HG03095 (cell line): Measurements from ENCODE around the gene PRKCZ.

ENCODE experiments used
- ATAC-seq: cut with Tn5 transposase; IDR thresholded peaks from one replicate; pipeline ENCODE4 v1.9.1; 2021; ENCODE audit warnings: moderate library complexity; ENCODE audit not compliant: unreplicated experiment

PRKCZ gene

GRCh38 chr1:2203671-2204414 lies 153.6 kb downstream of the PRKCZ start:
- ATAC-seq = no peak

- no peak for ATAC-seq
Measured at GRCh38 chr1:2204415-2205190, 154.4 kb downstream of the PRKCZ start.

GRCh38 chr1:2205191-2205952 lies 155.2 kb downstream of the PRKCZ start:
- peak; percentile 44 for ATAC-seq

- ATAC-seq = no peak
Measured at GRCh38 chr1:2206813-2207487, 156.7 kb downstream of the PRKCZ start.

- ATAC-seq = no peak
Measured at GRCh38 chr1:2208309-2209239, 158.4 kb downstream of the PRKCZ start.

- no peak for ATAC-seq
Measured at GRCh38 chr1:2209400-2210083, 159.3 kb downstream of the PRKCZ start.

- ATAC-seq = no peak
Measured at GRCh38 chr1:2210084-2210653, 160.0 kb downstream of the PRKCZ start.

GRCh38 chr1:2210786-2211185 lies 160.6 kb downstream of the PRKCZ start:
- no peak for ATAC-seq

GRCh38 chr1:2212274-2212531 lies 162.0 kb downstream of the PRKCZ start:
- ATAC-seq = no peak

GRCh38 chr1:2212532-2213491 lies 162.6 kb downstream of the PRKCZ start:
- no peak for ATAC-seq

GRCh38 chr1:2213576-2214505 lies 163.6 kb downstream of the PRKCZ start:
- ATAC-seq = no peak

GRCh38 chr1:2214541-2215241 lies 164.5 kb downstream of the PRKCZ start:
- ATAC-seq = no peak

GRCh38 chr1:2215329-2215728 lies 165.1 kb downstream of the PRKCZ start:
- ATAC-seq = no peak

- no peak for ATAC-seq
Measured at GRCh38 chr1:2215909-2216766, 165.9 kb downstream of the PRKCZ start.

GRCh38 chr1:2216767-2217058 lies 166.5 kb downstream of the PRKCZ start:
- no peak for ATAC-seq

GRCh38 chr1:2221271-2221670 lies 171.1 kb downstream of the PRKCZ start:
- ATAC-seq = no peak
